Right kidney (tissue), 1 donor: ENCODE measurements around the gene OR56B1.

Experiments used
- DNase-seq: peaks from one replicate; pipeline ENCODE4 v3.0.0-alpha.2; 2016

The OR56B1 gene

GRCh38 chr11:5737091-5737490, 843 bp downstream of the OR56B1 start:
- DNase-seq: no peak

- DNase-seq: no peak
Measured at GRCh38 chr11:5737670-5738392, 1.6 kb downstream of the OR56B1 start.

DNA sequence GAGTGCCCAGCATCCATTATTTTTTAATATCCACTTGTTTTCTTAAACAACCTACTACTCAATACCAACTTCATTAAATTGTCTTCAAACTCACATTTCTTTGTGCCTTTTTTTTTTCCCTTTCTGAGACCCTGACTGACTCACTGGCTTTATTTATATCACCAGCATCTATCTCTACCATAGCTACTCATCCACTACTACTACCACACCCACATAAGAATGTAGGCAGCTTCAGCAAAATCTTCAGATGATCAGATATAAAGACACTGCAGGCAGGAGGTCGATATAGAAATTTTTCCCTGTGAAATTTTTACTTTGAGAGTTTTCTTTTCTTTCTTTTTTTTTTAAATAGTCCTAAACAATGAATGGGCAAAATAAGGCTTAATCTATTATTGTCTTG, 2.2 kb downstream of the OR56B1 start:
- DNase-seq: no peak

DNA sequence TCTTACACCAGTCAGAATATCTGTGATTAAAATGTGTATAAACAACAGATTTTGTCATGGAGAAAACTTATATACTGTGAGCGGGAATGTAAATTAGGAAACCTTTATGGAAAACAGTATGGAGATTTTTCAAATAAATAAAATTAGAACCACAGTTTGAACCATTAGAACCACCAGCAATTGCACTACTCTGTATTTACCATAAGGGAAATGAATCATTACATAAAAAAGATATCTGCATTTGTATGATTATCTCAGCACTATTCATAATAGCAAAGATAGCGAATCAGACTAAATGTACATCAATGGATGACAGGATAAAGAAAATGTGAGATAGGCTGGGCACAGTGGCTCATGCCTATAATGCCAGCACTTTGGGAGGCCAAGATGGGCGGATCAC, 10.4 kb downstream of the OR56B1 start:
- no peak for DNase-seq

DNA sequence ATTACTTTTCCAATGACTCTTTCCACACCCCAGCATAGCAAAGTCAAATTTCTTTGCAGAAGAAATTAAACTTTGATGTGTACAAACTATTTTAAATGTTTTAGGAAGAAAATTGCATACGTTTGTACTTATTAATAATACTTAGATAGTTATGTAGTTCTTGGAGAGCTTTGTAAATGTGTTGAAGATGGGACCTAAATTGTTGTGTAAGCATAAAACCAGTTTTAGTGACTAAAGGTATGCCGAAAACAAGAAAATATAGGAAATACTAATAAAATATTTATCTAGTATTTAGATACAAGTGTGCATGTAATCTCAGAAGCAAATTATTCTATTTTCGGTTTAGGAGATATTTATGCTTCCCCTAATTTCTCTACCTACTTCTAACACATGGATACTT, 13.6 kb downstream of the OR56B1 start:
- DNase-seq: no peak

DNA sequence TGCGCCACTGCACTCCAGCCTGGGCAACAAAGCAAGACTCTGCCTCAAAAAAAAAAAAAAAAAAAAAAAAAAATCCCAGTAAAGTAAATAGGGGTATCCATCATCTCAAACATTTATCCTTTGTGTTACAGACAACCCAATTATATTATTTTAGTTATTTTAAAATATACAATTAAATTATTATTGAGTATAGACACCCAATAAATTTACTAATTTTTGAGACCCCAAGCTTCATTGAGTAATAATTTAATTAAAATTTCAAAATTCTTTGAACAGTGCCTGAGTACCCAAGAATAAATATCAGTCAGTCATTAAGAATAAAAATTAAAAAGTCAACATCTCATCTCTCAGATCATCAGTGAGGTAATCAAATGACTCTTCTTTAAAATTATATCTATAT, 17.7 kb downstream of the OR56B1 start, which contains the start of gene OR52N4:
Gene OR52N4, plus strand, starts transcription at position 301 of the 400 bp plus-strand sequence. CDS start 498 bp downstream, outside the sequence.
- DNase-seq: no peak

GRCh38 chr11:5767056-5767455, 30.8 kb downstream of the OR56B1 start:
- no peak for DNase-seq

DNA sequence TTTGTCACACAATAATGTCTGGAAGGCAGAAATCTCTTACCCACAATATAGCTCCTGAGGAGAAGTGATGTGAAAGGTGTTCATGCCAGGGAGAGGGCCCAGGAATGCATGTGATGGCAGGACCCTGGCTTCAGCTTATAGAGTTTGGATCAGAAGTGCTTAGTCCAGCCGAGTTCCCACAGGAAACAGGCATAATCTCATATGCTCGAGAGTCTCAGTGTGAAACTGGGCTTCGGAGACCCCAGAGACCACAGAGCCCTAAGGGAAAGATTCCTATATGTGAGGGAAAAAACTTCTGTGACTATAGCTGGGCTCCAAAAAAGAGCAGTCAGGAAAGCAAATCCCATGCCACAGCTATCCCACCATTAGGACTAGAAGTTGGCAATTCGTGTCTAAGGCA, 47.0 kb downstream of the OR56B1 start, which contains the start of gene OR52N5:
Gene OR52N5, minus strand, starts transcription at position 101 of the 400 bp plus-strand sequence. CDS start 4,721 bp downstream, outside the sequence.
- DNase-seq: no peak
